ENCODE measurements around the gene SCGN.

GRCh38 chr6:25684565-25684964 lies 32.5 kb downstream of the SCGN start:
- TF ChIP-seq POLR2AphosphoS5 (IDR thresholded peaks at IDR 0.05; ENCODE audit: low read depth, low read length) (no peak), SIN3A (IDR thresholded peaks at IDR 0.05; ENCODE audit: borderline replicate concordance, insufficient read depth, low read length) (no peak), TAF1 (IDR thresholded peaks at IDR 0.05; ENCODE audit: borderline replicate concordance, insufficient read depth, low read length) (no peak)
- TF ChIP-seq, protein P1, sequence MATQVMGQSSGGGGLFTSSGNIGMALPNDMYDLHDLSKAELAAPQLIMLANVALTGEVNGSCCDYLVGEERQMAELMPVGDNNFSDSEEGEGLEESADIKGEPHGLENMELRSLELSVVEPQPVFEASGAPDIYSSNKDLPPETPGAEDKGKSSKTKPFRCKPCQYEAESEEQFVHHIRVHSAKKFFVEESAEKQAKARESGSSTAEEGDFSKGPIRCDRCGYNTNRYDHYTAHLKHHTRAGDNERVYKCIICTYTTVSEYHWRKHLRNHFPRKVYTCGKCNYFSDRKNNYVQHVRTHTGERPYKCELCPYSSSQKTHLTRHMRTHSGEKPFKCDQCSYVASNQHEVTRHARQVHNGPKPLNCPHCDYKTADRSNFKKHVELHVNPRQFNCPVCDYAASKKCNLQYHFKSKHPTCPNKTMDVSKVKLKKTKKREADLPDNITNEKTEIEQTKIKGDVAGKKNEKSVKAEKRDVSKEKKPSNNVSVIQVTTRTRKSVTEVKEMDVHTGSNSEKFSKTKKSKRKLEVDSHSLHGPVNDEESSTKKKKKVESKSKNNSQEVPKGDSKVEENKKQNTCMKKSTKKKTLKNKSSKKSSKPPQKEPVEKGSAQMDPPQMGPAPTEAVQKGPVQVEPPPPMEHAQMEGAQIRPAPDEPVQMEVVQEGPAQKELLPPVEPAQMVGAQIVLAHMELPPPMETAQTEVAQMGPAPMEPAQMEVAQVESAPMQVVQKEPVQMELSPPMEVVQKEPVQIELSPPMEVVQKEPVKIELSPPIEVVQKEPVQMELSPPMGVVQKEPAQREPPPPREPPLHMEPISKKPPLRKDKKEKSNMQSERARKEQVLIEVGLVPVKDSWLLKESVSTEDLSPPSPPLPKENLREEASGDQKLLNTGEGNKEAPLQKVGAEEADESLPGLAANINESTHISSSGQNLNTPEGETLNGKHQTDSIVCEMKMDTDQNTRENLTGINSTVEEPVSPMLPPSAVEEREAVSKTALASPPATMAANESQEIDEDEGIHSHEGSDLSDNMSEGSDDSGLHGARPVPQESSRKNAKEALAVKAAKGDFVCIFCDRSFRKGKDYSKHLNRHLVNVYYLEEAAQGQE (IDR thresholded peaks at IDR 0.05; ENCODE audit: insufficient read depth in 1 of 2, low read depth in 2 of 2, low read length in 2 of 2): no peak

Measured in PFSK-1 (cell line).